HG03045 (cell line): Measurements from ENCODE around the gene SCN4A.
"Not testable (repeated sequence)": the region's sequence is repeated elsewhere in the genome, so short reads cannot be mapped to it uniquely, and the experiment has no call there.

Experiments
- ATAC-seq: cut with Tn5 transposase; IDR thresholded peaks from one replicate; pipeline ENCODE4 v1.9.1; 2021; ENCODE audit warnings: mild to moderate bottlenecking, moderate library complexity; ENCODE audit not compliant: unreplicated experiment

Gene SCN4A

GRCh38 chr17:63972796-63973195 is at the start of gene SCN4A:
TSS of gene SCN4A (minus strand) at chr17:63972918. CDS start at chr17:63972841, 77 bp downstream.
- no peak for ATAC-seq

- peak; percentile 64 for ATAC-seq
These were observed 47.5 kb upstream of the SCN4A start, which contains the start of gene ICAM2 for GRCh38 chr17:64020056-64020766. TSS of gene ICAM2 (minus strand) at chr17:64020633. CDS start at chr17:64006691, 13,942 bp downstream.

GRCh38 chr17:64019551-64019961 is 46.8 kb upstream of the SCN4A start:
- ATAC-seq: peak; percentile 17

GRCh38 chr17:64017381-64017980 is 44.8 kb upstream of the SCN4A start:
- no peak for ATAC-seq

GRCh38 chr17:64016974-64017373 is 44.3 kb upstream of the SCN4A start:
- no peak for ATAC-seq

GRCh38 chr17:64016231-64016784 is 43.6 kb upstream of the SCN4A start:
- no peak for ATAC-seq

- no peak for ATAC-seq
These were observed 42.7 kb upstream of the SCN4A start for GRCh38 chr17:64015447-64015846.

GRCh38 chr17:64009571-64010402 is 37.1 kb upstream of the SCN4A start:
- ATAC-seq: no peak

- no peak for ATAC-seq
These were observed 36.1 kb upstream of the SCN4A start for GRCh38 chr17:64008830-64009229.

GRCh38 chr17:64008346-64008745 is 35.6 kb upstream of the SCN4A start:
- ATAC-seq: no peak

- ATAC-seq: no peak
These were observed 35.1 kb upstream of the SCN4A start for GRCh38 chr17:64007838-64008282.

GRCh38 chr17:64007089-64007837 is 34.5 kb upstream of the SCN4A start:
- not testable (repeated sequence) for ATAC-seq

- no peak for ATAC-seq
These were observed 33.8 kb upstream of the SCN4A start for GRCh38 chr17:64006361-64007088.

- no peak for ATAC-seq
These were observed 33.0 kb upstream of the SCN4A start for GRCh38 chr17:64005734-64006167.

- ATAC-seq: no peak
These were observed 32.4 kb upstream of the SCN4A start for GRCh38 chr17:64004903-64005733.

- ATAC-seq: no peak
These were observed 31.6 kb upstream of the SCN4A start for GRCh38 chr17:64004218-64004770.

- no peak for ATAC-seq
These were observed 30.9 kb upstream of the SCN4A start for GRCh38 chr17:64003526-64004121.
